HG03175 (cell line): ENCODE data around the gene KCNAB1.

Source experiments
- ATAC-seq: cut with Tn5 transposase; IDR thresholded peaks from one replicate; pipeline ENCODE4 v1.9.1; 2021; ENCODE audit warnings: mild to moderate bottlenecking, moderate library complexity; ENCODE audit not compliant: unreplicated experiment

The KCNAB1 gene

DNA sequence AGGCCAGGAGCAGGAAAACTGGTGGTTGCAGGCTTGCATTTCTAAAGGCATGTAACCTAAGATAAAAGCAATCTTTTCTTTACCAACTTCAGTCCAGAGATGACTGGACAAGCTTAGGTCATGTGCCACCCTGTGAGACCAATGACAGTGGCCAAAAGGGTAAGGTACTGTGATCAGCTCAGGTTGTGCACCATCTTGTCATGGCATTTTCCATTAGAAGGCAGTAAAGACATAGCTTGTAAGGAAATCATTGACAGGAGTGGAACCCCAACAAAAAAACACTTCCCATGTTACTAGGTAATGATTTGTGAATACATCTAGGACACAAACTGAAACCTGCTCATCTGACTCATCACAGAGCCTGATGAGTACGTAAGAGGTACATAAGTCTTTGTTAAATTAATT is 399.4 kb downstream of the KCNAB1 start:
- peak; percentile 91 for ATAC-seq

DNA sequence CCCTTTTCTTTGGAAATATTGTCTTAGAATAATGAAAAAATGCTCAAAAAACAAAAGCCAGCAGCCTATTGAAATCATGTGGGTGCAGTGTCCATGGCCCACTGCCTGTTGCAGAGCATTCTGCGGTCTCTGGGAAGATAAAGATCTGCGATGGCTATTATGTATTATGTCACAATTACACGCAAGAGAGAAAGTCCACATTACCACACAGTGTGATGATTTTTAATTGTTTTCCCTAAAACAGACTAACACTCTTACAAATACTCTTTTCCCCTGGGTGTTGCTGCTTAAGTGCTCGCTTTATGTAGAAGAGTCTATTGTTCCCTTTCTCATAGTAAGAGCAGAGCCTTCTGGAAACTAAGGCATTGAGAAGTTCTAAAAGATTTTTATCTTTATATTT is 402.3 kb downstream of the KCNAB1 start:
- ATAC-seq = no peak

DNA sequence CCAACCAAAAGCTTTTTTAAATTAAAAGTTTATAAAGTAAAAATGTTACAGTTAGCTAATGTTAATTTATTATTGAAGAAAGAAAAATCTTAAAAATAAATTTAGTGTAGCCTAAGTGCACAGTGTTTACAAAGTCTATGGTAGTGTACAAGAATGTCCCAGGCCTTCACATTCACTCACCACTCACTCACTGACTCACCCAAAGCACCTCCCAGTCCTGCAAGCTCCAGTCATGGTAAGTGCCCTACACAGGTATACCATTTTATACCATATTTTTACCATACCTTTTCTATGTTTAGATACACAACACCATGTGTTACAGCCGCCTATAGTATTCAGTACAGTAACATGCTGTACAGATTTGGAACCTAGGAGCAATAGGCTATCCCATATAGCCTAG is 405.4 kb downstream of the KCNAB1 start:
- ATAC-seq = no peak

DNA sequence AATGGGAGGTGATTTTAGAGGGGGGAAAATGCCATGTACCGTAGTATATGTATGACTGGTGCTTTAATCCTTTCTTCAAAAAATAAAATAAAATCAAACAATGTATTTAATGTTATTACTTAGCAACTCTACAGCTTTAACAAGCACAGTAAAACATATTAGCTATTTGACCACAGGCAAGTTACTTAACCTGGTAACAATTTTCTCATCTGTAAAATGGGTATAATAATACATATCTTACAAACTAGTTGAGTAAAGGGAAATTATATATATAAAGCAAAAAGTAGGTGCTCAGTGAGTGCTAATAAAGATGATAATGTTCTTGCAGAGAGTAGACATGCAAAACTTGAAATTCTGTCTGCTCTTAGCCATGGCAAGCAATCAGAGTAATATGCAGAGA is 406.7 kb downstream of the KCNAB1 start:
- no peak for ATAC-seq

DNA sequence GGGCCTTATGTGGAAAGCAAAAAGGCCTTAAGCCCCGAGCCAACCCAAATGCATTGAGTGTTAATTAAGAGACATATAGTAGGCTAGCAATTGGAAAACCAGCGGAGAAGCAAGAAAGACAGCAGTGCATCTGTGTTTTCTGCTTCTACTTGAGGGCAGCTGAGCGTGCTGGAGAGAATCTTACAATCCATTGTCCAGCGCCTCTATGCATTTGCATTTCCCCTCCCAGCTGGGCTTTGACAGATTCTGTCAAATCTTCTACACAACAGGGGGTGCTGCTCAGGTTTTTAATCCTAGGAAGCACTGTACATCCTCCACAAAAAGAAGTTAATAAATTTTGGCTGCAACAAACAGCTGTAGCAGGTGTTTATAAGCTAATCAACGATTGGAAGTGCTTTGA is 410.6 kb downstream of the KCNAB1 start:
- no peak for ATAC-seq

DNA sequence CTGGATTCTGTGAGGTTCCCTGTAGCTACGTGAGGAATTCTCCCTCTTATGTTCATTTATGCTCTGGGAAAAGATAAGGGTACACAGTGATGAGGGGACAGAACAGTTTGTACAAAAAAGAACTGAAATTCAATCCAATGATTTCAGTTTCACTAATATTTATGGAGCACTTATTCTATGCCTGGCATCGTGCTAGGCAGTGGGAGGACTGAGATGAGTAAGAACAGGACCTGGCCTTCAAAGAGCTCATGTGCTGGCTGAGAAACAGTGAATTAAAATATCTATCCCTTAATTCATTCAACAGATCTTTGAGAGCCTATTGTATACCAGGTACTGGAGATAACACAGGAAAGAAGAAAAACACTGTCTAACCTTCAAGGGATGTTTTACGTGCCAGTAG is 412.4 kb downstream of the KCNAB1 start:
- no peak for ATAC-seq

DNA sequence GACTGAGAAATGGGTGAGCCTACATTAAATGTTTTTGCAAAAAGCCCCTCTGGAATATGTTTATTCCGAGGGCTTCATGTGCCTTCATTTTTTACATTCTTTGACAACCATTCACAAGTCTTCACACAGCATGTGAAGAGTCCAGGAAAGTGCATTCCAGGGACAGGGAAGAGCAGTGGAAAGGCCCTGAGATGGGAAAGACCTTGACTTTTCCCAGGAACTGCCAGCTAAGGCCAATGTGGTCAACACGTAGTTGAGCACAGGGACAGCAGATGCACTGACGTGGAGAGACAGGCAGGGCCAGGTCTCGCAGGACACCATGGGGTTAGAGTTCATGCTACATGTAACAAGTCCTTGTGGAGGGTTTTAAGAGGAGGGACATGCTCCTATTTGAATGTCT is 412.8 kb downstream of the KCNAB1 start:
- no peak for ATAC-seq

DNA sequence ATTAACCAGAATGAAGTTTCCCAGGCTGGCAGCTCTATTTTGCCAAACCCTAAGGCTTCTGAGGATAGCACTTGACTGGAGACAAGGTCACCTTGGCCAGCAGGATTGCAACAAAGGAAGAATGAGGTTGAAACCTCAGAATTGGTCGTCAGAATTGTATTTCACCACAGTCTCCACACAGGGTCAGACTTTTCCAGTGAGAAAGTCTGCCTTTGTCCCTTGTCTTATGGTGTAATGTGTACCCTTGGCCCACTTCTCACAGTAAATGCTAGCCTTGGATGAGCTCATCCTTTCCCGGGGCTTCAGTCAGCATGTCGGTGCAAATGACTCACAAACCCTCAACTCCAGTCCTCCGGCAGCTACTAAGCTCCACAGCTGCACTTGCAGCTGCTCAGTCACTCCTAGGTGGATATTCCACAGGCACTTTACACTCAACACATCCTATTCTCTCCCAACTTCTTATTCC is 414.8 kb downstream of the KCNAB1 start:
- ATAC-seq = no peak

DNA sequence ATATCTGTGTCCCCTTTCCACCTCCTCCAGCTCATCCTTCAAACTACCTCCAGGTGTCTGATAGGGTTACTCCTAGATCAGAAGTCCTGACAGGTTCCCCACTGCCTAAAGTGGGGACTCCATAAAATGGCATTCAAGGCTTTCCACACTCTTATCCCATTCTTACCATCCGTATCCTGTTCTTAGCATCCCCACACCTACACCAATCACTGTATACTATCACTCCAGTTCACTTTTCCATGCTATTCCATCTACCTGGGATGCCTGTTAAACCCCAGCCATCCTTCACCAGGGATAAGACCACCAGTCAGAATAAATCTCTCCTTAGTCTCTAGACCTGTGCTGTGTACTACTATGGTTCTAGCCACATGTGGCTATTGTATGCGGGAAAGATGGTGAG is 415.4 kb downstream of the KCNAB1 start:
- ATAC-seq = no peak

DNA sequence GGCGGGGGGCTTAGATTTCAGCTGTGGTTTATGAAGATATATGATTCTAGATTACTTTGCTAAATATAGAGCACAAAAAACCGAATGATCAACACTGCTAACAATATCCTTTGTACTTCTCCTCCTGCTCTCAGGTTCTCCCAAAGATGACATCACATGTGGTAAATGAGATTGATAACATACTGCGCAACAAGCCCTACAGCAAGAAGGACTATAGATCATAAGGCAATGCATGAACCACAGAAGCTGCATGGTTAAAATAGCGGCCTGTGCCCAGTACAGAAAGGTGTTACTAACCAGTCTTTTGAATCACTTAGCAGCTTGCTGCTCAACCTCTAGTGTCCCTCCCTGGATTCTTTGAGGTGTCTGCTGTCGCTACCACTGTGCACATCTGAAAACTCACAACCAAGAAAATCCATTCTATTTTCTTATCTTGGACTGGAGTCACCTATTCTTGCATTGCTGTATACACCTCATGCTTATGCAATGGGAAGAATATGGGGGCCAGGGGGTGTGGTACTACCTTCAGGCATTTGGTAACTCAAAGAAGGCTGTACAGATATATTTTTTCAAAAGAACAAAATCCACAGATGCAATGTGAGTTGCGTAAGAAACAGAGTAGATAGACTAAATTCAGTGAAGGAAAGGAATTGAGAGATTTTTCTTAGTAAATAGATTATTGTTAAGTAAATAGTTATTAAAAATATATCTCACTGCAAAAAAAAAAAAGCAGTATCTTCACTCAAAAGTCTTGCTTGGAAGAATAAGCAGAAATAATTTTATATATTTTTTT is 416.3 kb downstream of the KCNAB1 start:
- no peak for ATAC-seq

DNA sequence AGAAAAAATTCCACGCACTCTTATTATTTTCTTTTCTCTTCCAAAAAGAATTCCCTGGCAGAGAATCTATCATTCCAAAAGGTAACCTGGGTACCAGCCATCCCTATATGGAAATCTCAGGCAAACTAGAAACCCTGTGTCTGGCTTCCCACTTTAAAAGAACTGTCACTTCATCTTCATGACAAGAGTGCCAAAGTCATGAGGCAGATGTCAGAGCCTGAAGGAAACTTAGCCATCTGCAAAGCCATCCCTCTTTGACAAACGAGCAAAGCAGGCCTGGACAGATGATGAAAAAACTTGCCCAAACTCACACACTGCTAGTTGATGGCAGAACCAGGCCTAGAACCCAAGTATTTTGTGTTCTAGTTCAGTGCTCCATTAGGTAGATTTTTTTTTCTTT is 418.7 kb downstream of the KCNAB1 start:
- no peak for ATAC-seq

DNA sequence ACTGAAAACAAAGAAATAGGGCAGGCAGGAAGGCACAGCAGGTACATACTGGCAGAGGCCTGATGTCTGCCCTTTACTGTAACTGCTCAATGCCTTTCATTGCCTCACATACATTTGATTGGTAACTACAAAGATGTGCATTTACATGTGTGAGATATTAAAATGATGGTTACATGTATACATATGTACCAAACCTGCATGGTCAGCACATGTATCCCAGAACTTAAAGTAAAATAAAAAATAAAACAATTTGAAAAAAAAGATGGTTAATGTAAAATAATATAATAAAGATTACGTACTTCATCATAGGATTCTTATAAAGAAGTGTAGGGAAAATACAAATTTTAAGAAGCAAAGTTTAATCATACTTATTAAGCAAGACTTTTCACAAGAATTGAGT is 419.4 kb downstream of the KCNAB1 start:
- no peak for ATAC-seq

DNA sequence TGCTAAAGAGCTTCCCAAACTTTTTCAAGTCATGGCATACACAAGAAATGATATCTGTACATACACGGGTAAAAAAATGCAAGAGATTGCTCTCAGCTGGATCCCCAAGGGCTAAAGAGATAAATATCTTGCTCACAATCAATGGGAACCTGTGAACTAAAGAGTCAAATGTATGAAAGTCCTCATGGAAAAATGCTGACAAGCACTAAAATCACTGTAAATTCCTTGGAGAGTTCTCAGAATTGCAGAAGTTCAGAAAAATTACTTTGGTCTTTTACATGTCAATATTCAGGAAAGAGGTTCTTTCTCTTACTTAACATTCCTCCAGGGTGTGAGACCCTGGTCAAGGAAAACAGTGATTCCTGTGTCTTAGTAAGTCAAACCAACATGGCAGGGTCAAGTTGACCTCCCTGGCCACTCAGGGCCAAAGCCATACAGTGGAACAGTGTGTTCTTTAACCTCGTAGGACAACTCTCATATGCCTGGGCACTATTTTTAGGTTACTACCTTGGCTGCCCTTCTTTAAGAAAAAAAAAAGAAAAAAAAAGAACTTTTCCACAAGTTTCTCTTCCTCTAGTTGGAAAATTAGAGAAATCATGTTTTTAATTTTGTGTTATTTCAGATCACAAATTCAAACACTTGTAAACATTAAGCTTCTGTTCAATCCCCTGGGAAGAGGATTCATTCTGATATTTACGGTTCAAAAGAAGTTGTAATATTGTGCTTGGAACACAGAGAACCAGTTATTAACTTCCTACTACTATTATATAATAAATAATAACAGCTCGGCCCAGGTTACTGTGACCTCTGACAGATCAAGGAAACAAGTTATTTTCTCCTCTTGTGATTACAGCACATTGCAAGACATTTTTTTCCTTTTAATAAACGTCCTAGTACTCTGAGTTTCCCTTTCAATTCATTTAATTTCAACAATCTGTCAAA is 422.0 kb downstream of the KCNAB1 start:
- ATAC-seq = no peak

DNA sequence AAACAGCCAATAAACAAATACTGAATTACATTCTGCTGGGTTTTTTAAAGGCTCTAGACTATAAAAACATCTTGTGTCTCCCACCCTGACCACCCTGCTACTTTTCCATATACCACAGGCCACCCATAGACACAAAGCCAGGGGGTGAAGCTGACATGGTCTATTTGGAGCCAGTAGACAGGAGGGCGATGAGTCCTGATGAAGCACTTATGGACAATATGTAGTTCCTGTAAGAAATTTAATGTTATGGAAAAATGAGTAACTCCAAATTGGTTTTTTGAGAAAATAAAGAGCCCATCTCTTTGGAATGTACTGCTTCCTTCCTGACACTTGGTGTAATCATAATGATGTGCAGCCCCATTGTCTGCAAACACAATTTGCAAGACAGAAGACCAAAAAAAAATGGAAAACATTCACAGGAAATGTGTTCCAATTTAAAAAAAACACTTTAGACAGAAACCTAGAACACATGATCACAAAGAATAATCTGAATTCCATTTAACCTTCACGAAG is 422.7 kb downstream of the KCNAB1 start:
- no peak for ATAC-seq

DNA sequence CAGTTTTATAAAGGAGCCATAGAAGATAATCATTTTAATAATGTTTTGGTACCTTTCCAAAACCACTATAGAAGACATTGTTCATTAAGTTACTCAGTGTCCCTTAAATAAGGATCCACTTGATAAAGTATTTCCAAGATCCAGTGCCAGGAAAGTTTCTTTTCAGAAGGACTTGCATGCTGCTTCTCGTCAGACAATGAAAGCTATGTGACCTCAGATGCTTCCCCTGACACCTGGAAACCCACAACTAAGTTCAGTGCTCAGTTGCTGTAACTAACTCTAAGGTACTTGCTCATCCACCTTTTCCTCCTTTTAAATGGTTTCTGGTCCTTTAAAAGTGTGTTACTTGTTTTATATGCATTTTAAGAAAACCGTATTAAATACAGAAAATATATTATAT is 427.3 kb downstream of the KCNAB1 start:
- no peak for ATAC-seq

DNA sequence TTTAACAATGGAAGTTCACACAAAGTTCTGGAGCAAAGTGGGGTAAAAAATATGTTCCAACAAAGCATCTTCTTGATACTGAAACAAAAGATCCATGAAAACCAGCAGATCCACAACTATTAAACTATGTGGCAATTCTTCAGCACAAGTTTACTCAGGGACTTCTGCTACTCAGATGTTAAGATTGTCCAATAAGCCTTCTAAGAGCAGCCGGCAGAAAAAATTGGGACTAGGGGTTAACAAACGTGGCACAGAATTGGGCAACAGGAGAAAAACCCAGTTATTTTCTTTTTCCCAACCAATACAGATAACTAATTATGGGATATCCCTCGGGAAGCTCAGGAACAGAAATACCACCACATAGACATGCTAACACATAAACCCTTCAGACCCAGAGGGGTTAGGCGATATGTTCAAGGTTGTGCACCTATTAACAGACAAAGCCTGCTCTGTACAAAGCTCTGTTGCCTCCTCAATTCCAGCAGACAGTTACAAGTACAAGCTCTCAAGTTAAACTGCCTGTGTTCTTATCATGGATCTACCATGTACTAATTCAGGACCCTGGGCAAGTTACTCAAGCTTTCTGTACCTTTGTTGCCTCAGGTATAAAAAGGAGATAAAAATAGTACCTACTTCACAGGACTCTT is 427.8 kb downstream of the KCNAB1 start:
- no peak for ATAC-seq

DNA sequence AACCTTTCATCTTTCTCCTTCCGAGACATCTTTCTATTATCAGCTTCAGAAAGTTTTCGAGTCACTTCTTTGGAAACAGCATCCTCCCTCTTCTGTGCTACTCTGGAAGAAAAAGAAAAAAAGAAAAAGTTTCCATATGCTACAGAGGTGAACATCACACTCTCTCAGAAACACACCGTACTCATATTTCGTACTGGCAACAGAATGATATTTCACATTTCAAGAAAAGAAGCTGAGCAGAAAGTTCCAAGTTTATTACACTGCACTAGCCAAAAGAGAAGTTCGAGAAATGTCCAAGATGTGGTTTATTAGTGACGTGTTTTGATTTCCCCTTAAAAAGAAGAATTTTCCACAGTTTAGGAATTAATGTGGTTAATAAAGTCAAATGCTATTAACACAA is 428.5 kb downstream of the KCNAB1 start:
- no peak for ATAC-seq

DNA sequence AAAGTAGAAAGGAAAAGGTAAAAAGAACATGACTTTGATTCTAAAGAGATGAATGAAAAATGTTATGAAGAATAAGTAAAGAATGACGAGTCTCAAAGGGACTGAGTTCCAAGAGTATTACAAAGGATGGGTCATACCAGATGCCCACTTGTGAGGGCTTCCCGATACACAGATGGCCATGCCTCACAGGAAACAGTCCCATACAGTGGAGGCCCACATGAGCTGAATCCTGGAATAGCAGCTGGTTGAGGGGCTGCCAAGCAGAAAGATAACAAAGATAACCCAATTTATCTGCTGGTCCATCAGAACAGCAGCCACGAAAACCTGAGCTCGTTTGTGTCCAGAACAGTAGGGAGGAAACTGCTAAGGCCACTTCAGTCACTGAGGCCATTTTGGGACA is 430.9 kb downstream of the KCNAB1 start:
- ATAC-seq = no peak

DNA sequence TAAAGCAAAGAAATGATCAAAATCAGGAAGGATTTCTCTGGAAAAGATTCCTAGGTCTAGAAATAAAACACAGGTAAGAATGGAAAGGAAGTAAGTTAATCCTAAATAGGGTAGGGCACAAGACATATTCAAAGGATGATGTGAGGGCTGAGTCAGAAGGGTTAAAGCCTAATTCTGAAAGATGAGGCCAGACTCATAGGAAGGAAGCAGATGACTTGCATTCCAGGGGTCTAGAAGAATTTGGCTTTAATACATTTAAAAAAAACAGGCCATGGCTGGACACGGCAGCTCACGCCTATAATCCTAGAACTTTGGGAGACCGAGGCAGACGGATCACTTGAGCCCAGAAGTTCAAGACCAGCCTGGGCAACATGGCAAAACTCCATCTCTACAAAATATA is 431.4 kb downstream of the KCNAB1 start:
- no peak for ATAC-seq

DNA sequence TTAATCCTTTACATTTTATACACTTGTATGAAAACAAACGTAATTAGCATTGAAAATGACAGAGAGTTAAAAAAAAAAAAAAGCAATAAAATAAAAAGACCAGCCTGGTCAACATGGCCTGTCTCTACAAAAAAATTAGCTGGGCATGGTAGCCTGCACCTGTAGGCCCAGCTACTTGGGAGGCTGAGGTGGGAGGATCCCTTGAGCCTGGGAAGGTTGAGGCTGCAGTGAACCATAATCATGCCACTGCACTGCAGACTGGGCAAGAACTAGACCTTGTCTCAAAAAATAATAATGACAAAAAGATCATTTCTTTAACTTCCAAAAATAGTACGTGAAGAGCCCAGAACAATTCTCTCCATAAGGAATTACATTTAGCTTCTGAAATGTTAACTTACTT is 432.6 kb downstream of the KCNAB1 start:
- no peak for ATAC-seq

DNA sequence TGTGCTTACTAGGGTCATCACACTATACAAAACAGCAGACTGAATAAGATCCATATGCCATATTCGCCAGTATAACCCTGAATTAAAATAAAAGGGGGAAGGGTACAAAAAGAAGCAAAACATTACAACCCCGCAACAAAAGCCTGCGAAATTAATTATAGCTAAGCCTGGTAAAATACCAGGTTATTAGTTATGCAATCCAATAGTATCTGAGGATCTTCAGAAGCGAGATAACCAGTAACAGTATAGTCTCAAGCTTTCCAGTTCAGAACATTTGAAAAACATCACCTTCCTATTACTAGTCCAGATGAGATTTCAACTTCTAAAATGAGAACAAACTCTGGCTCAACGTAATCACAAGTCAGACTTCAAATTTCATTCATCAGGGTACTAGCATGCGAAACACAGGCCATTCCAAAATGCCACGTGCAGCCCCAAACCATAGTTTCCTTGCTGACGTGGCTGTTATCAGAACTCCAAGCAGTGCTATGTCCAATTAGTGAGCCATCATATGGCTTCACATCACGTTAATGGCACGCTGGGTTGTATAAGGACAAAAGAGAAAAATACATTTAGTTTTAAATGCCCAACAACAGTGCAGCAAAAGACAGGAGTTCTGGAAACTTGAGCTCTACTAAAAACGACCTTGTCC is 433.5 kb downstream of the KCNAB1 start:
- ATAC-seq = no peak
